CD4-positive, alpha-beta T cell treated with Interleukin-1 beta for 1 hour (primary cell): Measurements from ENCODE around the gene MED7.
A peak's percentile ranks its signal among the peaks of the same experiment; 100 is the strongest.

Experiments
- DNase-seq, 2 donors: peaks; one replicate each; pipeline ENCODE4 v3.0.0-alpha.2; 2020 to 2022

MED7 gene

DNA sequence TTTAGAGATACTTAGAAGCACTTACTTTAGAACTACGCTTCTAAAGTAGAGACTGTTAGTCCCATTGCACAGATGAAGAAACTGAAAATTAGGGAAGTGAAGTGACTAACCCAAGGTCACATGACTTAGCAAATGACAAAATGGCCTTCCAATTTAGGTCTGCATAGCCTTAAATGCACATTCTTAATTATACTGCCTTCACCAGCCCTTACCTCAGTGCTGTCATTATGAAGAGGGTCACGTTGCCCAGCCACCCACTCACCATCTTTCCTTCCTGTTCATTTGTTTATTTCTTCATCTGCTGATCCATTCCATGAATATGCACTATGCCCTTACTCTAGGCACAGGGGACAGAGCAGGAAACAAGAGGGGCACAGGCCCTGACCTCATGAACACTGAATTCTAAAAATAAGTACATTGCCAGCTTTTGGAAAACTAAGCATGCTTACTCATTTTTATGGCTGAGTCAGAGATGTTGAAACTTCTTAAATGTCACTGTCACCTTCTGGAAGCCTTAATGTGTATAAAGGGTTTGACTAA lies 42.5 kb downstream of the MED7 start:
- DNase-seq, result peak in 1 of 2 donors; percentile 51

GRCh38 chr5:157088342-157088990 lies 54.2 kb downstream of the MED7 start:
- no peak for DNase-seq
